ENCODE measurements around the gene MRPS7.

Gene MRPS7

GRCh38 chr17:75261336-75262111, at the start of gene MRPS7, which contains the start of gene GGA3:
TSS of gene MRPS7 (plus strand) at chr17:75261879. CDS start at chr17:75261901, 22 bp downstream.
TSS of gene GGA3 (minus strand) at chr17:75261606. CDS start at chr17:75261587, 19 bp downstream.
- DNase-seq (ENCODE audit: low spot score), result peak; percentile 95
- TF ChIP-seq CTCF (IDR thresholded peaks at IDR 0.05; ENCODE audit: extremely low read depth, missing control alignments), result no peak

GRCh38 chr17:75218131-75218530, 43.5 kb upstream of the MRPS7 start:
- TF ChIP-seq CTCF (IDR thresholded peaks at IDR 0.05; ENCODE audit: extremely low read depth, missing control alignments), result no peak

GRCh38 chr17:75219815-75220214, 41.9 kb upstream of the MRPS7 start:
- no peak for TF ChIP-seq CTCF (IDR thresholded peaks at IDR 0.05; ENCODE audit: extremely low read depth, missing control alignments)
- no peak for DNase-seq (ENCODE audit: low spot score)

More at GRCh38 chr17:75218131-75218530, 43.5 kb upstream of the MRPS7 start:
- DNase-seq (ENCODE audit: low spot score), result no peak

GRCh38 chr17:75225016-75225415, 36.7 kb upstream of the MRPS7 start:
- no peak for TF ChIP-seq CTCF (IDR thresholded peaks at IDR 0.05; ENCODE audit: extremely low read depth, missing control alignments)
- DNase-seq (ENCODE audit: low spot score), result no peak

- no peak for DNase-seq (ENCODE audit: low spot score)
- no peak for TF ChIP-seq CTCF (IDR thresholded peaks at IDR 0.05; ENCODE audit: extremely low read depth, missing control alignments)
Observed at GRCh38 chr17:75227729-75228128, 34.0 kb upstream of the MRPS7 start.

GRCh38 chr17:75228305-75228704, 33.4 kb upstream of the MRPS7 start:
- no peak for DNase-seq (ENCODE audit: low spot score)
- no peak for TF ChIP-seq CTCF (IDR thresholded peaks at IDR 0.05; ENCODE audit: extremely low read depth, missing control alignments)

- no peak for TF ChIP-seq CTCF (IDR thresholded peaks at IDR 0.05; ENCODE audit: extremely low read depth, missing control alignments)
- no peak for DNase-seq (ENCODE audit: low spot score)
Observed at GRCh38 chr17:75228847-75229246, 32.8 kb upstream of the MRPS7 start.
